Stimulated activated CD4-positive, alpha-beta T cell treated with anti-CD3 and anti-CD28 coated beads, Interleukin-2, amount 100 ng/mL, for 48 hours (primary cell): ENCODE measurements around the gene TEKT1.
"Not testable (repeated sequence)": the region's sequence is repeated elsewhere in the genome, so short reads cannot be mapped to it uniquely, and the experiment has no call there.

Source experiments
- DNase-seq, 2 donors: peaks; one replicate each; pipeline ENCODE4 v3.0.0-alpha.2; 2020

The TEKT1 gene

DNA sequence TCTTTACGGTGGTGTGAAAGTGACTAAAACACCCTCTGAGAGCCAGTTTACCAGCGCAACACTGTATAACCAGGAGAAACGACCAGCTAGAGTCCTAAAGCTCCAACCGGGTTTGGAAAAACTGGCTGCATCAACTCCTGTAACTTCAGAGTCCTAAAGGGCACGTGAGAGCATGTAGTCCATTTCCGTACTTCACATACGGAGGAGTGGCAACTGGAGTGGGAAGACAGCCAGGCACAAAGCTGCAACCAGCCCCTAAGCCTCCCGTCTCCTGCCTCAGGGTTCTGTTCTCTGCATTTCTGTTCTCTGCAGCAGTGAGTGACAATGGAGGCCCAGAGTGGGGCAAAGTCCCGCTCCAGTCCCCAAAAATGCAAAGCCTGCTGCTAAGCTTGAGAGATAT is 19.2 kb downstream of the TEKT1 start:
- no peak for DNase-seq

DNA sequence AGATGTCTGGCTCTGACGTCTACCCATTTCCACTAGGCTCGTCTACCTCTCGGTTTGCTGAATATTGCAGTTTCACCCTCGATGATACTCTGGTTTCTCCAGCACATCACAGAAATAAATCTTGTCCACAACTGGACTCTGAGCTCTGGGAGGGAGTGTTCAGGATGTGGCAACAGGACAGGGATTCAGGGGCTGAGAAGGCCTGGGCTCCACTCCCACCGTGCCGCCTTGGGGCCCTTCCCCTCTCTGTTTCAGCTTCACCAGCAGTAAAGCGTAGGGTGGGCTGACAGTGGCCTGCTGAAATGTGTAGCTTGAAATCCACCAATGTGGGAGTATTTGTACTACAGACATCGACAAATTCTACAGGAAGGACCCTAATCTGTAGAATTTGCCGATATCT is 20.0 kb downstream of the TEKT1 start:
- no peak for DNase-seq

DNA sequence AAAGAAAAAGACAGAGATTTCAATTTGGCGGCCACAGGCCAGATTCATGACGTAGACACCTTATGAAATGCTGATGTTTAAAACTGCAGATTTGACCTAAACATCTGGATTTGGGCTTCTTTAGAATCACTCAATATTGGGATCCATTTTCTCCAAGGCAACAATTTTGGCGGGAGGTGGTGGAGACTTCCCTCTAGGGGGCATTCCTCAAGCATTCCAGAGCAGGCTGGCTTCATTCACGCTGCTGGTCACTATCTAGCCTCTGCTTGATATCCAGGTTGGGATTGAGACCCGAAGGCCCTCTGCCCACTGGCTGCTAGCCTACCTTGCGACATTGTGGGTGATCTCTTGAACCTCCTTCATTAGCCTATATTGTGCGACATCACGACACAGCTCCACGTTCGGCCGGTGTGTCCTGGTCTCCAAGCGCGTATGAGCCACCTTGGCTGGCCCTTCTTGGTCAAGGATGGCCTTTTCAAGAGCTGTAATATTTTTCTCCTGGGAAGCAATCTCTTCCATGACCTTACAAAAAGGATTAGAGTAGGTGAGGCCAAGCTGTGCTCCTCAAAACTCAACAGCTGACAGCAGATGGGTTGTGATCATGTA is 31.0 kb downstream of the TEKT1 start:
- DNase-seq = no peak

DNA sequence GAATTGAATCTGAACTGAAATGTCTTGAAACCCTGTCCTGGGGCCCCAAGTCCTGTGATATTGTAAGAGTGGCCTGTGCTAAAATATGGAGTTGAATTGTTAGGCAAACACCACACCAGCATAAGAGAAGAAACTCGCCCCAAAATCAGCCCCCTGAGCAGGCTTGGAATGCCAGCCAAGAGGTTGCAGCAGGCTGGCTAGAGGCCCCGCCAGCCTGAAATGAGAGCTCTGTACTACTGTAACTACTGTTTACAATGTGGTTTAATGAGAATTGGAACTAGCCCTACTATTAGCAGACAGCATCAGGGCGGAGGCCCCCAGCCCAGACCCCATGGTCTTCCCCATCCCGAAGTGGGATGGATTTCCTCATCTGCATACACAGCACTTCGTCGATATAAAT is 31.8 kb downstream of the TEKT1 start:
- no peak for DNase-seq

DNA sequence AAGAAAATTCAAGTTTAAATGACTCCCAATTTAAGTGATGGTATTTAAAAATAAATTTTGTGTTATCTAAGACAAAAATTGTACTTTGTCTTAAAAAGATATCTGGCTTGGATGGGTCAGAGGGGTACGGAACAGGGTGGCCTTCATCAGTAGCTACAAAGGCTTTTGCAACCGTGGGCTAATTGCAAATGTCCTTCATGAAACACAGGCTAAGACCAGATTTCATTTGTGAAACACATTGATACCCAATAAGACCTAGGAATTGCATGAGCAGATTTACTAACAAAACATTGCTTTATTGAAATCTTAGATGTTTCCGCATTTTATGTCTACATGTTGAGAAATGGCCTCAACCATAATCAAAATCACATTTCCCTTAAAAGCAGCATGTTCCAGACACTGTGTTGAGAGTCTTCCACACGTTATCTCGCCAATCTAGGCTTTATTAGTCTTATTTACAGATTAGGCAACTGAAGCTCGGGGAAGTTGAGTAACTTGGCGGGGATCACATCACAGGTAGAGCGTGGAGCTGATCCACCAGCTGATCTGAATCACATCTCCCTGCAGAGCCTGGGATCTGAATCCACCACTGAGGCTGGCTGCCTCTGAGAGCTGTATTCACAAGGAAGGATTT is 33.7 kb downstream of the TEKT1 start:
- no peak for DNase-seq

DNA sequence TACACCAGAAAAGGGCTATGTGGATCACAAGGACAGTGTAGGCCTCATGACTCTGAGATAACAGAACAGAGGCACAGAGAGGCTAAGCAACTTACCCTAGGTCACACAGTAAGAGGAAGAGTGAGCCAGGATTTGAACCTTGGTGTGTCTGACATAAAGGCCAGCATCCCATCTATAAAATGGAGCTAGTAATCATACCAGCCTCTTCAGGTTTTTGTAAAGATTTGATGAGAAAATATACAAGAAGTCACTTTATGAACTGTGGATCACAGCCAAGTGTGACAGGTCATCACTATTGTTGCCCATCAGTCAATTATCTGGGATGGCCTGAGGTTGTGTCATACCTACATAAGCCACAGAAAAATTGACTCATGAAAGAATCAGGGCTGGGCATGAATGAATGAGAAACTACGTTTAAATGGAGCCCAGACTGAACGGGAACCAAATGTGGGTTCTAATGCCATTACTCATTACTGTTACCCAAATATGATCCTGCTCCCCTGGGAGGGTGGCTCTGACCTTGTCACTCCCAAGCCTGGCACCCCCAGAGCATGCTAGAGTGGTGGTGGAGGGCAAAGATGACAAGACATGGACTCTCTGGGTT is 34.5 kb downstream of the TEKT1 start:
- no peak for DNase-seq

DNA sequence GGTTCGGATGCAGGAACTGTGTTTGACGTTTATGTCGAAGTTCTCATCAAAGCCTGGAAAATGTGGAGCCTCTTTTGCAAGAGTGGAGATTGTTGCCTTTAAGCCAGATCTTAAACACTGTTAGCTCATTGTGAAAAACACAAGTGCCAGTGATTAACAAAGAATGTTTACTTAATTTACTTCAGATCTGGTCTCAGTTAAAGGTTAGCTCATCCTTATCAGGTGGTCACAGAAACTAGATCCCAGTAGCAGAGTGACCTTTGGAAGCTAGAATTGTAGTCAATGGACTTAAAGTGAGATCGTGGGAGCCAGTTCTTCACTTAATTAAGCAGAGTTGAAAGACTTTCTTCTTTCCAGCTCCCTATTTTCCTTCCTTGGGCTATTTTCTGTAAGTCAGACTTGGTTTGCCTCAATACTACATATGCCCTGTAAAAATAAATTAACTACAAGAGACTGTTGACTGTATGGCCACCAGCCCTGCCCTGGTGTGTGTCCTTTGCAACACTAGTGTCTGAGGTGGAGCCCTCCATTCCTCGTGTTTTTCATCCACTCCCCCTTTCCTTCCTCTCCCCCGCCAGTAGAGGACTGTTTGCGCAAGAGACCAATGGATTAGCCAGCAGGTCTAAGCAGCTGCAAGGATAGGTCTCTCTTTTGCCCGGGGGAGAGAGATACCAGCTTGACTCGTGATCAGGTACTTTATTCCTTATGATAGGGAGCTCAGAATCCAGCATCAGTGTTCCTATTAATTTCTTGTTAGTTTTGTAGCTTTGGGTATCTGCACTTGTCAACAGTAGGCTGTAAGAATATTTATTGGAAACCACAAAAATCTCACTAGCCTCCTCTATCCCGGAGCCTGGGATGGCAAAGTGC is 35.3 kb downstream of the TEKT1 start:
- DNase-seq = no peak

DNA sequence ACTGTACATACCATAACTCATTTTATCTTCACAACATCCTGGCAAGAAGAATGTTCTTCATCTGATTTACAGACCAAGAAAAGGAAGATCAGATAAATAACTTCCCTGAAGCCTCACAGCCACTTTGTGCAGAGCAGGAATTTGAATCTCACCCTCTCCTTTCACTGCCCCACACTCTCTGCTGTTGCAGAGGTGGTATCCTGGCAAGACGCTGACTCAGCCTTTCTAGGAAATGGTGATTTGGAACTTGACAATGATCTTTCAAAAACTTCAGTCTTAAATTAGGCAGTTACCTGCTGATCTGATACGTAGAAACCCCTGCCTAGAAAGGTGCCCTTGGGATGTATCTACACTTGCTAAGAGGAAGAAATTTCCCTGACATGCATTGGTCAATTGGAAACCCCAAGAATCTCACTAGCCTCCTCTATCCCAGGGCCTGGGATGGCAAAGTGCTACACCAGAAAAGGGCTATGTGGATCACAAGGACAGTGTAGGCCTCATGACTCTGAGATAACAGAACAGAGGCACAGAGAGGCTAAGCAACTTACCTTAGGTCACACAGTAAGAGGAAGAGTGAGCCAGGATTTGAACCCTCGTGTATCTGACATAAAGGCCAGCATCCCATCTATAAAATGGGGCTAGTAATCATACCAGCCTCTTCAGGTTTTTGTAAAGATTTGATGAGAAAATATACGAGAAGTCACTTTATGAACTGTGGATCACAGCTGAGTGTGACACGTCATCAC is 37.6 kb downstream of the TEKT1 start:
- no peak for DNase-seq

DNA sequence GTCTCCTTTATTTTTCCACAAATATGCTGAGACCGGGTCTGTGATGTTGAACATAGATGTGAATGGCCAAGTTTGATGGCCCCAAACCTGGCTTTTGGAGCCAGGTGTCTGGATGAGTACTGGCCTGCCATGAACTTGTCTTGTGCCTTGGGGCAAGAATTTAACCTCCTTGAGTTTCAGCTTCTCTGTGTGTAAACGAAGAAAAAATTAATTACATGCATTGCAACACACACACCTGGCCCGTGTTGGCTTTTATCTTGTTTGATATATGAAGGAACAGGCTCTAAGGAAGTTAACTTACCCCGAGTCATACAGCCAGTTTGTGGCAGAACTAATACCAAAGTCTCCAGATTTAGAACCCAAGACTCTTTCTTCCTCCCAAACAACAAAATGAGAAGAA is 42.4 kb downstream of the TEKT1 start:
- no peak for DNase-seq

DNA sequence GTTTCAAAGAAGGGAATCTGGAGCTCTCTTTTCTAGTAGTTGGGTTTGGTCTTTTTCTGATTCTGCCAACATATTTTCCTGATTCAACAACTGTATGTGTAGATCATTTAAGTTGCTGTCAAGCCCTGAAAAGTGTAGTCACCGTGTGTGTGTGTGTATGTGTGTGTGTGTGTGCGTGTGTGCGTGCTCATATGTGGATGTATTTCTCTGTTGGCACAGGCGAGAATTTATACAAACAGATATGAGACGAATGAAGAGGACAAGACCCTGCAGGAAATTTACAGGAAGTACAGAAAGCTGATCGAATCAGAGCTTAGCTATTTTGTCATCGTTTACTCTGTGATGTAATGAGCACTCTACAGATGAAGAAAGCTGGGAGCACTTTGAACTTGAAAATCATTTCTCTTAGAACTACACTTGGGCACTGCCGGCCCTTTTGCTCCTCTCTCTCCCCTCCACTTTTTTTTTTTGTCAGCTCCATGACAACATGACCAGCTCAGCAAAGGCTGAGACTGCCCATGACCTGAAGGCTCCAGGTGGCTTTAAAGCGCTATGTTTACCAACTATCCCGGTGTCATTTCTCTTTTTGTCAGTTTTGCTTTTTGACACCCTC is 44.3 kb downstream of the TEKT1 start:
- DNase-seq = no peak

DNA sequence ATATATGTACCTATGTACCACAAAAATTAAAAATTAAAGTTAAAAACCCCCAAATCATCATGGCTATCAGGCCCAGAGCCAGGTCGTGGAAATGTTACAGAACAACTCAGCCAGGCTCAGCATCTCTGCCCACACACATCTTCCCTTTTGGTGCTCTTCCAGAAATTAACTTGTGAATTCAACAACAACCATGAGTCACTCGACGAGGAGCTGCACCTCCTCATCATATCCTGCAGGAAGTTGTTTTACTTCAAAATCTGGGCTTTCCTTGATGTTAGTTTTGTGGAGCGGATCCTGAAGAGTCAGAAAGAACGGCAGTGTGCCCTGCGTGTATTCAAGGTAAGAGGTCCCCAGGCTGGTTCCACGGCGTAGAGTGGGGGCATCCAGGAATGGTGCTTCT is 44.9 kb downstream of the TEKT1 start:
- no peak for DNase-seq

DNA sequence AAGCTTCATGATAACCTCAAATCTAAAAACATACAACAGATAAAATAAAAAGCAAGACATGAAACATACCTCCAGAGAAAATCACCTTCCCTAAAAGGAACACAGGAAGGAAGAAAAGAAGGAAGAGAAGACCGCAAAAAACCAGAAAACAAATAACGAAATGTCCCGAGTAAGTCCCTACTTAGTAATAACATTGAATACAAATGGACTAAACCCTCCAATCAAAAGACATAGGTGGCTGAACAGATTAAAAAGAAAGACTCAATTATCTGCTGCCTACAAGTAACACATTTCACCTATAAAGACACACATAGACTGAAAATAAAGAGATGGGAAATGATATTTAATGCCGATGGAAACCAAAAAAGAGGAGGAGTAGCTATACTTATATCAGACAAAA is 49.3 kb downstream of the TEKT1 start:
- DNase-seq = no peak

DNA sequence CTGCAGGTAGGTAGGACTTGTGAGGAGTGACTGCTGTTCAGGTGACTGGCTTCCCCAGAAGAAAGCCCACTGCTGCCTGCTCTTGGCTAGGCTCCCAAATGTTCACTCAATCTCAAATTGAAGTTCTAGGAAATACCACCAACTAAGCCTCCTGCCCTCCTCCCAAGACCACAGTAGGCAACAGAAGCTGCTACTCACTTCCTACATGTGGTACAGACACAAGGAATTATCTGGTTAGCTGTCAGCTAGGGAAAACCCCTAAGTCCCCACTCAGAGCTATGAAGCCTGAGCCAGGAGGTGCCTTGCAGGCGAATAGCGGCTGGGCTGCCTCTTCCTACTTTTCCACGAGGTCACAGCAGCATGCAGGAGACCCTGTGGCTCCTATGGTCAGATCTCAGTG is 50.6 kb downstream of the TEKT1 start:
- no peak for DNase-seq

DNA sequence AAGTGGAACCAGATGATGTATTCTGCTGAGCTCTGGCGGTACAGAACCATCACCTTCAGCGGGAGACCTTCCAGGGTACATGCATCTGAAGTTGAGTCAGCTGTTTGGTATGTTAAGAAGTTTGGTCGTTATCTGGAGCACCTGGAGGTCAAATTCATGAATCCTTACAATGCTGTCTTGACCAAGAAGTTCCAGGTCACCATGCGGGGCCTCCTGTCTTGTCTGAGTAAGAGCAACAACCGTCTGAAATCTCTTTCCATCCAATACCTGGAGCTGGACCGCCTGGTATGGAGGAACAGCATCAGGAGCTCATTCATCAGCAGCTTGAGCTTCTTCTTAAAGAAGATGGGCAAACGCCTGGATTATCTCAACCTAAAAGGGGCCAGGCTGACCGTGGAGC is 51.5 kb downstream of the TEKT1 start:
- DNase-seq = no peak

DNA sequence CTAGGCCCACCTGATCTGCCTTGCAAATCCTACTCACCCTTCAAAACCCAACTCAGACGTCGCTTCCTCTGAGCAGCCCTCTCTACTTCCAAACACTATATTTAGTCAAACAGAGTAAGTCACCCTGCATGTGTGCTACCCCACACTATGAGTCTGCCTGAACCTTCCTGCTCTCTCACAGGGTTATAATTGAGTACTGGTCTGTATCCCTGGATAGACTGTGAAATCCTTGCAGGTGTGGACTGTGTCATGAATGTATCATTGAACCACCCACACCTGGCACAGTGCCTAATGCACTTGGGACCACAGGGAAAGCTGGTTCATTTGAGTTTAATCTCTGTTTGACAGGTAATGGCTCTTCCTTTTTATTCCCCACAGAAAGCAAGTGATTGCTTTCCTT is 52.1 kb downstream of the TEKT1 start:
- no peak for DNase-seq

DNA sequence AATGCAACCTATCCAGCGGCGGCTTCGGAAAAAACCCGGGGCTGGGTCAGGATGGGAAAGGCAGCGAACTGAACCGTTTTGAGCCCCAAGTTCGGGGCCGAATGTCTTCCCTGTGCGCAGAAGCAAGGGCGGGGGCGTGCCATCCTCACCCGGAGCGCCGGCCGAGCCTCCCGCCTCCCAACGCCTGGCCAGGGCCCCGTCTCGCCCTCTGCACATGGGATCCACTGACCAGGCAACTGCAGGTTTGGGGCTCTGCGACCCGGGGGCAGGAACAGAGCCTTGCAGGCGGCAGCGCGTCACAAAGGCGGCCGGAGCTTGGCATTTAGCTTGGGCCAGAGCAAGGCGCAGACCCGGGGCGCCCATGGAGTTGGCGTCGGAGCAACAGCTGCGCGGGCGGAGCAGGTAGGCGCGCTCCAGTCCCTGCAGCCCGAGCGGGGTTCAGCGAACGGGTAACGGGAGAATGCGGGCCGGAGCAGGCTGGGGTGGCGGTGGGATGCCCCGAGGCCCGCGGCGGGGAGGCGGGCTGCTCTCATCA is 55.6 kb downstream of the TEKT1 start, which contains the start of gene FBXO39:
Gene FBXO39, plus strand, starts transcription at position 345 of the 535 bp plus-strand sequence. CDS start 3,654 bp downstream, outside the sequence.
- DNase-seq = no peak

DNA sequence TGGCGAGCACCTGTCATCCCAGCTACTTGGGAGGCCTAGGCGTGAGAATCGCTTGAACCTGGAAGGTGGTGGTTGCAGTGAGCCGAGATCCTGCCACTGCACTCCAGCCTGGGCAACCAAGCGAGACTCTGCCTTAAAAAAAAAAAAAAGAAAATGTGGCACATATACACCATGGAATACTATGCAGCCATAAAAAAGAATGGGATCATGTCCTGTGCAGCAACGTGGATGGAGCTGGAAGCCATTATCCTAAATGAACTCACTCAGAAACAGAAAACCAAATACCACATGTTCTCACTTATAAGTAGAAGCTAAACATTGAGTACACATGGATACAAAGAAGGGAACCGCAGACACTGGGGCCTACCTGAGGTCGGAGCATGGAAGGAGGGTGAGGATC is 56.6 kb downstream of the TEKT1 start:
- not testable (repeated sequence) for DNase-seq

DNA sequence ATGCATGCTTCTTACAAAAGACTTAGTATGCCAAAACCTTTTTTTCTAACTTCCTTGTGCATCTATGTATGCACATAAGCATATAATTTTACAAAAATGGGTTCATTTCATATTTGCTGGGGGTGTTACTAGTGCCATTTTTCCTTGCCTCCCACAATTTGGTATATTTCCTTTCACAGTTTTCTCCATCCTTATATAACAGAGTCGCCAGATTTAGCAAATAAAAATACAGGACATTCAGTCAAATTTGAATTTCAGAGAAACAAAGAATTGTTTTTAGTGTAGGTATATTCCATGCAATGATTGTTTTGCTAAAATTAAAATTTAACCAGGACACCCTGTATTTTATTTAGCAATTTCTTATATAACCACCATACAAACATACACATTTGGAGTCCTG is 59.5 kb downstream of the TEKT1 start:
- no peak for DNase-seq

DNA sequence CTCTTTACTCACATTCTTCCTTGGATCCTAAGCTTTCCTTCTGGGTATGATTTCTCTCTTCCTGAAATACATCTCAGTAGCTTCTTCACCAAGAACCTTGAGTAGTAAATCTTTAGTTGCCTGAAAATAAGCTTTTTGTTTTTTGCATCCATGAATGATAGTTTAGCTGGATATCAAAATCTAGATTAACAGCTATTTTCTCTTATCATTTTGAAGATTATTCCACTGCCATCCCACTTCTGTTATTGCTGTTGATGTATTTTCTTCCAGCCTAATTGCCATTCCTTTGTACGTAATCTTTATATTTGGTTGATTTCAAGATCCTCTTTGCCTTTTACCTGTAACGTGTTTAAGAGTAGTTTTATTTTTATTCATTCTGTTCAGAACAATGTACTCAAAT is 63.1 kb downstream of the TEKT1 start:
- DNase-seq = no peak

DNA sequence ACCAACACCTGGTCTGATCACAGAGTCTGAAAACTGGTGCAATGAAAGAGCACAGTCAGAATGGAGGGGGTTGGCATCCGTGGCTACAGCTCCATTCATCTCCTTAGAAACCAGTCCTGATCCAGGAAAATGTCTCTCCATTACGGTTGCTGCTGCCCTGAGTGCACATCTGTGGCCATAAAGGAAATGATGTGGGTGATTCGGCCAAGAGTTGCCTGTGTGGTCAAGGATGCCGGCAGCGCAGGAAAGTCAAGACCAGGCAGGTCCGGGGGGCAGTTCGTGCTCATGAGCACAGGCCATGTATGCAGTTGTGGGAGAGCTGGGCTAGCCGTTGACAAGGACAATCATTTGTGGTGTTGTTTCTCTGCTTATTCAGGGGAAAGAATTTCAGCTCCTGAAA is 69.8 kb downstream of the TEKT1 start:
- DNase-seq = no peak

DNA sequence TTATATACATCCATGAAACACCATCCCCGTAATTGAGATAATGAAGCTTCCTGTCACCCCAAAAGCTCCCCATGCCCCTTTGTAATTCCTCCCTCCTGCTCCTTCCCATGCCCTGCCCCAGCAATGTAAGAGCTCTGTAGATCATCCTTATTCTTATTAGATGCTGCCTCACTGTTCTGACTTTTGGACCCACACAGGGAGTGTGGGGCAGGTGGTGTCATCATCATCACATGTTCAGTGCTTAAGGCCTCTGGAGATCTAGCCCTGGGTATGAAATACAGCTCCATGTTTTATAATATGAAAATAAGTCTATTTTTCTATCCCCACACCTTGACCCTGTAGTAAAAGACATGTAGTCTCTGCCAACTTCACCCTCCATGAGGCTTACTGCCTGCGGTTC is 73.8 kb downstream of the TEKT1 start:
- DNase-seq = no peak

DNA sequence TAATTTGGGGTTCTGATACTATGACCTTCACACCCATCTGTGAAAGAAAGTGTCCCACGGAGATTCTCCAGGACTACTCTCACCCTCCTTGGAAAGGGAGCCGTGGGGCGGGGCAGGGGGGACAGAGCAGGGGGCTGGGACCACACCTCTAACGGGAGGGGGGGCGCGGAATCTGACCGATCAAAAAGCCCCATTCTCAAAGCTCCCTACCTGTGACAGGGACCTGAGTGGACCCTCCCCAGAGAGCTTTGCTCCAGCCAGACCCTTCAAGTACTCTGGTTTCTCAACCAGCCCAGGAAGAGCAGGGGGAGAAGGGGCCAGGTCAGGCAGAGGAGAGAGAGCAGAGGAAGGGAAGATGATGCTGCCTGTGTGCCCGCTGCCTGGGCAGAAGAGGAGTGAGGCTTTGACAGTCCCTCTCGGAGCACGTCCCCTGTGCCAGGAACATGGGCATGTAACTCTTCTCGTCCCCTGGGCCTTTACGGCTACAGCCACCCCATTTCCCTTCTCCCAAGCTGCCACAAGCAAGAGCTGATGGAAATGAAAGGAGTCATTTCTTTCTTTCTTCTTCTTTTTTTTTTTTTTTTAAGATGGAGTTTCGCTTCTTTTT is 75.0 kb downstream of the TEKT1 start:
- DNase-seq = no peak
